Progenitor cell of endocrine pancreas (in vitro differentiated cells): ENCODE data around the gene NOCT. TPM values are rescaled to one million over a fixed set of nuclear protein-coding genes. Genes with fewer than 3 reads are reported as not detected.
"Not testable (repeated sequence)": the region's sequence is repeated elsewhere in the genome, so short reads cannot be mapped to it uniquely, and the experiment has no call there.

Experiments
- DNase-seq: peaks from one replicate; pipeline ENCODE4 v3.0.0; 2021; ENCODE audit warnings: low spot score; ENCODE audit not compliant: unreplicated experiment
- H3K27ac Mint-ChIP-seq: 2 replicates; pipeline ENCODE4 v1.8.0; 2021; ENCODE audit warnings: mild to moderate bottlenecking, moderate library complexity, mixed read lengths
- H3K27me3 Mint-ChIP-seq: 2 replicates; pipeline ENCODE4 v1.8.0; 2021; ENCODE audit warnings: mixed read lengths
- H3K36me3 Mint-ChIP-seq: 2 replicates; pipeline ENCODE4 v1.8.0; 2022; ENCODE audit warnings: mixed read lengths; ENCODE audit not compliant: insufficient read depth
- H3K4me1 Mint-ChIP-seq: 2 replicates; pipeline ENCODE4 v1.8.0; 2021; ENCODE audit warnings: low read depth, mixed read lengths
- H3K4me3 Mint-ChIP-seq: 2 replicates; pipeline ENCODE4 v1.8.0; 2021; ENCODE audit warnings: low read depth, mild to moderate bottlenecking, moderate library complexity, mixed read lengths
- H3K9me3 Mint-ChIP-seq: 2 replicates; pipeline ENCODE4 v1.8.0; 2021; ENCODE audit warnings: low read depth, mixed read lengths
- total RNA-seq: library from RNA; stranded (reverse); gene quantifications from 2 replicates; pipeline ENCODE4 v1.2.1, GENCODE V29; 2021
- TF ChIP-seq, protein P1 (sequence below): fragments of 200-600 bp; sonication (generic); IDR thresholded peaks from one replicate; pipeline ENCODE4 v1.5.0; 2021; ENCODE audit warnings: antibody characterized with exemption, mild to moderate bottlenecking; ENCODE audit not compliant: unreplicated experiment

NOCT gene
- total RNA-seq, 1 donor from 2014 or later, result 32.2 TPM

DNA sequence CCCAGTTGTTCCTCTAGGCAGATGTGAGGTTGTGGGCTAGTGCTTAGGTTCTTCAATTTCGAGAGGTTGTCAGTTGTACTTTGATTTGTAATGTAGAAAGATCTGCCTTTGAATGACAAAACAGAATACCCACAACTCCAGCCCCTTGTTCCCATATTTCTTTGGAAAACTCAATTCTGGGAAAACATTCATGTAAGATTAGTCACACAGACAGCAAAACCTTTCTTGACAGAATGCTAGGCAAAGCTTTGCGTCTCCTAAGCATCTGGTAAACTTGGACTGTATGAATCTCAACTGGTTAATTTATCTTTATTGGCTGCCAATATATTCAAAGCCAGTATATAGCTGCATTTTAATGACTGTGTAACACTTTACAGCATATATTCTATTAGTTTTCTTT is 34.9 kb downstream of the NOCT start:
- Mint-ChIP-seq H3K36me3 (peaks cover 17% of the 10 kb centered on the region), H3K27me3 (no peaks in the 10 kb centered on the region), H3K27ac (peak overlapping the region; percentile 69), H3K4me3 (no peak overlapping the region), H3K4me1 (peaks cover 8% of the 10 kb centered on the region), H3K9me3 (no peaks in the 10 kb centered on the region)
- DNase-seq, result no peak
- TF ChIP-seq, protein P1, sequence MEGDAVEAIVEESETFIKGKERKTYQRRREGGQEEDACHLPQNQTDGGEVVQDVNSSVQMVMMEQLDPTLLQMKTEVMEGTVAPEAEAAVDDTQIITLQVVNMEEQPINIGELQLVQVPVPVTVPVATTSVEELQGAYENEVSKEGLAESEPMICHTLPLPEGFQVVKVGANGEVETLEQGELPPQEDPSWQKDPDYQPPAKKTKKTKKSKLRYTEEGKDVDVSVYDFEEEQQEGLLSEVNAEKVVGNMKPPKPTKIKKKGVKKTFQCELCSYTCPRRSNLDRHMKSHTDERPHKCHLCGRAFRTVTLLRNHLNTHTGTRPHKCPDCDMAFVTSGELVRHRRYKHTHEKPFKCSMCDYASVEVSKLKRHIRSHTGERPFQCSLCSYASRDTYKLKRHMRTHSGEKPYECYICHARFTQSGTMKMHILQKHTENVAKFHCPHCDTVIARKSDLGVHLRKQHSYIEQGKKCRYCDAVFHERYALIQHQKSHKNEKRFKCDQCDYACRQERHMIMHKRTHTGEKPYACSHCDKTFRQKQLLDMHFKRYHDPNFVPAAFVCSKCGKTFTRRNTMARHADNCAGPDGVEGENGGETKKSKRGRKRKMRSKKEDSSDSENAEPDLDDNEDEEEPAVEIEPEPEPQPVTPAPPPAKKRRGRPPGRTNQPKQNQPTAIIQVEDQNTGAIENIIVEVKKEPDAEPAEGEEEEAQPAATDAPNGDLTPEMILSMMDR, result no peak

DNA sequence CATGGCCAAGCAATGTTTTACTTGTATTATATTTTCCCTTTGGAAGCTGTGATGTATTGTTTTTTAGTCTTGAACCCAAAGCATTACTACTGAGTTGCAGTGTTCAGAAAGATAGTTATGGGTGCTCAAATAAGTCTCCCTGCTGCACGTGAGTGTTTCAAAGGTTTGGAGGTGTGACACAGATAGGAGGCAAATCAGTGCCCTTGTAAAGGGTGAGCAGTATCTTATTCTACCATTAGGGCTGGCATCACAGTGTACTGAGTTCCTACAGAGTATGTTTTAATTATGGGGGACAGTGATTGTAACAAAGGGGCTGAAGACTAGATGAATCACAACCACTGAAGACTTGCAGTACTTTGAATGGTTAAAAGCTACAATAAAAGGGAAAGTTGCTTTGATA is 38.3 kb downstream of the NOCT start:
- TF ChIP-seq, protein P1, result no peak
- H3K9me3 Mint-ChIP-seq, result no peaks in the 10 kb centered on the region
- H3K27me3 Mint-ChIP-seq, result no peaks in the 10 kb centered on the region
- H3K4me3 Mint-ChIP-seq, result no peak overlapping the region
- DNase-seq, result no peak
- H3K36me3 Mint-ChIP-seq, result peaks cover 10% of the 10 kb centered on the region
- peaks cover 10% of the 10 kb centered on the region for H3K4me1 Mint-ChIP-seq
- H3K27ac Mint-ChIP-seq, result no peak overlapping the region

DNA sequence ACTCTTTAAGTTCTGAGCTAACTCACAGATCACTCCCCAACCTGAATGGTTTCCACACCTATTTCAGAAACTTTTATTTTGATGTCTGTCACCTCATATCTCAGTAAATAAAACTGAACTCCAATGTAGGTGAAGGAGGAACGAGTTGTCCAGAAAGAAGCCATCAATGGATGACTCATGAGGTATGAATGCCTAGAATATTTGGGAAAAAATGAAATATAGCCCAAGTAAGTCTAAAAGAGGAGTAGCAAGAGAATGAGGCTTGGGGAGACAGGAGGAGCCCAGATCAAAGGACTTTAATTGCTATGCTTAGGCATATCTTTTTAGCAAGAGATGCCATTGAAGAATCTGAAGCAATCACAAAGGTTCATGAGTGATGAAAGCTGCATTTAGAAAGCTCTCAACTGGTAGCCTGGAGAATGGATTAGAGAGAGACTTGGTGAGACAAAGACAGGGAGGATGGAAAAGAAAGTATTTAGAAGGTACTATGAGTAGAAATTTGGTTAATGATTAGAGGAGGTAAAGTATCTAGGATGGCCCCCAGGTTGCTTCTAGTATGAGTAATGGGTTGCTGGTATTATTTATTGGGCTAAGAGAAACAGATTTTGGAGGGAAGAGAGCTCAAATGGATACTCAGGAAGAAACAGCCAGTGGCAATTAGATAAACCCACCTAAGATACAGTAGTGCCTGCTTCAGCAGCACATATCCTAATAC is 39.4 kb downstream of the NOCT start:
- DNase-seq, result no peak
- Mint-ChIP-seq H3K27ac (peak overlapping the region; percentile 0), H3K36me3 (peaks cover 13% of the 10 kb centered on the region), H3K27me3 (no peaks in the 10 kb centered on the region), H3K4me3 (no peak overlapping the region), H3K9me3 (no peaks in the 10 kb centered on the region), H3K4me1 (peaks cover 10% of the 10 kb centered on the region)
- TF ChIP-seq, protein P1, result no peak

DNA sequence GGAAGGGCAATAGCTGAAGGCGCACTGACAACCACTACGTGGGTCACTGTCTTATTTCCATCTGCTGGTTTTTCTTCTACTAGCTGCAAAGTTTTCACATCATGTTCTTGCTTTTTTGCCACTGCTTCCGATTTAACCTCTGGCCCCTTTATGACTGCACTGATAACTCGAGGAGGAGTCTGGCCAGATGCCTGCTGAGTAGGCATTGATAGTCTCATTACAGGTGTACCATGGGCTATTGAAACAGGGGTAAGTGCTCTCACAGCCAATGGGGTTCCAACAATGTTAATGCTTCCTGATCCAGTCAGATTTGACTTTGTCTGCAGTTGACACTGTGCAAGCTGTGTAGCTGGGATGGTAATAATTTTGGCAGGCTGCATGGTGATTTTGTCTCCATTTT is 43.4 kb downstream of the NOCT start:
- peaks cover 21% of the 10 kb centered on the region for H3K36me3 Mint-ChIP-seq
- DNase-seq, H3K4me3 Mint-ChIP-seq, H3K27ac Mint-ChIP-seq, H3K27me3 Mint-ChIP-seq, H3K9me3 Mint-ChIP-seq, H3K4me1 Mint-ChIP-seq: not testable (repeated sequence)

DNA sequence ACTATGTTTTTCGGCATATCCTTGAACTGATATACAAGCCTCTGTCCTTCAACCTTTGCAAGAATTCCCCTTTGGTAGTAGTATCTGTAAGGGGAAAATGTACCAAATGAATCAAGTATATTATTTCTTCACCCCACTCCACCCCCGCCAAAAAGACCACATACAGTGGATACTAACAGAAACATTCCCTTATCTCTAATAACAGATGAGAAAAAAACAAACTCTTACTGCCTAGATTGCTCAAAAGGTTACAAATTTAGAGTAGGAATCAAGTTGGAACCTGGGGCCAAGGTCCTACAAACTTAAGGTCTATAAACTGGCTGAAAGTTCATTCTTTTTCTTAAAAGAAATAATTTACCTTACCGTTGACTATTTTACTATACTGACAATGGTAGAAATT is 45.0 kb downstream of the NOCT start:
- Mint-ChIP-seq H3K27ac (peak overlapping the region; percentile 37), H3K27me3 (no peaks in the 10 kb centered on the region), H3K36me3 (peaks cover 29% of the 10 kb centered on the region), H3K4me3 (no peak overlapping the region), H3K4me1 (peaks cover 2% of the 10 kb centered on the region), H3K9me3 (no peaks in the 10 kb centered on the region)
- no peak for DNase-seq
- TF ChIP-seq, protein P1, result no peak
